Mesenchymal stem cell (in vitro differentiated cells and primary cell): ENCODE measurements around the gene CDK14.

Experiments
- DNase-seq: peaks from one replicate; pipeline ENCODE4 v3.0.0-alpha.2; 2013
- H2AFZ ChIP-seq: one replicate; pipeline ENCODE4 v1.6.1; 2013; ENCODE audit warnings: low read depth, mild to moderate bottlenecking, control low read depth, inconsistent platforms, low read length, moderate library complexity
- H2AK5ac ChIP-seq: 2 replicates; pipeline ENCODE4 v1.6.1; 2013; ENCODE audit warnings: low read length, moderate library complexity, mild to moderate bottlenecking, inconsistent platforms; ENCODE audit not compliant: severe bottlenecking
- H2BK120ac ChIP-seq: one replicate; pipeline ENCODE4 v1.6.1; 2013; ENCODE audit warnings: low read depth, mild to moderate bottlenecking, inconsistent platforms, low read length, moderate library complexity
- H2BK12ac ChIP-seq, 2 experiments: one replicate each; pipeline ENCODE4 v1.6.1; 2013; ENCODE audit warnings: inconsistent platforms in 2 of 2, low read length in 2 of 2, mild to moderate bottlenecking in 2 of 2, moderate library complexity in 2 of 2, control low read depth in 1 of 2
- H2BK15ac ChIP-seq: one replicate; pipeline ENCODE4 v1.6.1; 2013; ENCODE audit warnings: mild to moderate bottlenecking, low read depth, inconsistent platforms; ENCODE audit not compliant: poor library complexity, severe bottlenecking
- H2BK5ac ChIP-seq: 2 replicates; pipeline ENCODE4 v1.6.1; 2013; ENCODE audit warnings: low read depth, mild to moderate bottlenecking, low read length, control low read depth, inconsistent platforms; ENCODE audit not compliant: poor library complexity, severe bottlenecking
- H3K14ac ChIP-seq, 2 experiments: one replicate each; pipeline ENCODE4 v1.6.1; 2013; ENCODE audit warnings: inconsistent platforms in 2 of 2, low read length in 2 of 2, control low read depth in 1 of 2, mild to moderate bottlenecking in 1 of 2, moderate library complexity in 1 of 2
- H3K18ac ChIP-seq, 2 experiments: one replicate each; pipeline ENCODE4 v1.6.1; 2013; ENCODE audit warnings: inconsistent platforms in 2 of 2, low read length in 2 of 2, control low read depth in 1 of 2, low read depth in 1 of 2, mild to moderate bottlenecking in 1 of 2
- H3K23ac ChIP-seq, 2 experiments: one replicate each; pipeline ENCODE4 v1.6.1; 2013; ENCODE audit warnings: inconsistent platforms in 2 of 2, low read length in 2 of 2, mild to moderate bottlenecking in 2 of 2, moderate library complexity in 2 of 2, control low read depth in 1 of 2
- H3K27ac ChIP-seq: 2 replicates; pipeline ENCODE4 v1.5.1; 2013; ENCODE audit warnings: mild to moderate bottlenecking, moderate library complexity, low read length, control low read depth, inconsistent platforms; ENCODE audit not compliant: poor library complexity, severe bottlenecking
- H3K27me3 ChIP-seq, 2 experiments: 2 replicates each; pipeline versions ENCODE4 v1.6.1 to v1.7.0; 2013; ENCODE audit warnings: low read length in 2 of 2, mild to moderate bottlenecking in 2 of 2, moderate library complexity in 2 of 2, control low read depth in 1 of 2, inconsistent platforms in 1 of 2; ENCODE audit not compliant: control insufficient read depth in 1 of 2, insufficient read depth in 1 of 2
- H3K36me3 ChIP-seq, 2 experiments: 2 replicates each; pipeline versions ENCODE4 v1.6.1 to v1.7.0; 2013; ENCODE audit warnings: low read length in 2 of 2, control low read depth in 1 of 2, inconsistent platforms in 1 of 2, low read depth in 1 of 2, mild to moderate bottlenecking in 1 of 2; ENCODE audit not compliant: insufficient read depth in 2 of 2, control insufficient read depth in 1 of 2
- H3K4ac ChIP-seq, 2 experiments: one replicate each; pipeline ENCODE4 v1.6.1; 2013; ENCODE audit warnings: inconsistent platforms in 2 of 2, low read length in 2 of 2, mild to moderate bottlenecking in 2 of 2, moderate library complexity in 2 of 2, control low read depth in 1 of 2, low read depth in 1 of 2
- H3K4me1 ChIP-seq: 2 replicates; pipeline ENCODE4 v1.6.1; 2013; ENCODE audit warnings: low read depth, low read length, control low read depth; ENCODE audit not compliant: control insufficient read depth, insufficient read depth
- H3K4me2 ChIP-seq: 2 replicates; pipeline ENCODE4 v1.6.1; 2013; ENCODE audit warnings: low read length, mild to moderate bottlenecking, inconsistent platforms; ENCODE audit not compliant: poor library complexity, severe bottlenecking
- H3K4me3 ChIP-seq, 2 experiments: 2 replicates each; pipeline versions ENCODE4 v1.5.1 to v1.7.0; 2013; ENCODE audit warnings: low read length in 2 of 2, mild to moderate bottlenecking in 2 of 2, control low read depth in 1 of 2, low read depth in 1 of 2; ENCODE audit not compliant: insufficient read depth in 1 of 2
- H3K79me1 ChIP-seq: replicated peaks from 2 replicates; pipeline ENCODE4 v1.6.1; 2013; ENCODE audit warnings: mild to moderate bottlenecking, control low read depth, low read length, inconsistent platforms; ENCODE audit not compliant: poor library complexity, severe bottlenecking
- H3K9ac ChIP-seq: 2 replicates; pipeline ENCODE4 v1.7.0; 2013; ENCODE audit warnings: mild to moderate bottlenecking, low read length, moderate library complexity
- H3K9me3 ChIP-seq: 2 replicates; pipeline ENCODE4 v1.7.0; 2013; ENCODE audit warnings: mild to moderate bottlenecking, low read length; ENCODE audit not compliant: control insufficient read depth
- H4K8ac ChIP-seq: one replicate; pipeline ENCODE4 v1.6.1; 2013; ENCODE audit warnings: inconsistent platforms, mild to moderate bottlenecking, low read length, moderate library complexity
- H4K91ac ChIP-seq: one replicate; pipeline ENCODE4 v1.6.1; 2013; ENCODE audit warnings: mild to moderate bottlenecking, low read length, inconsistent platforms
- whole genome bisulfite sequencing: methylation state at CpG from one replicate; pipeline ENCODE4 v1.1.7; 2013; ENCODE audit warnings: mixed read lengths; 5-methylcytosine and 5-hydroxymethylcytosine counted together

Gene CDK14

GRCh38 chr7:91185771-91186170, 589.6 kb downstream of the CDK14 start:
- H3K18ac ChIP-seq, result no peak overlapping the region
- H3K23ac ChIP-seq, result no peak overlapping the region
- 94% methylated on average over 2 of the region's 2 CpGs for WGBS
- no peak overlapping the region for H2BK12ac ChIP-seq
- no peak overlapping the region for H3K27ac ChIP-seq
- H4K91ac ChIP-seq, result no peak overlapping the region
- H3K4ac ChIP-seq, result no peak overlapping the region
- H2AK5ac ChIP-seq, result no peak overlapping the region
- H3K4me3 ChIP-seq, result no peak overlapping the region
- DNase-seq, result peak; percentile 12
- no peak overlapping the region for H2BK15ac ChIP-seq
- H3K14ac ChIP-seq, result no peak overlapping the region
- no peak overlapping the region for H3K4me2 ChIP-seq
- H3K4me1 ChIP-seq, result no peaks in the 10 kb centered on the region
- H2AFZ ChIP-seq, result no peak overlapping the region
- H4K8ac ChIP-seq, result no peak overlapping the region
- H3K27me3 ChIP-seq, result no peaks in the 10 kb centered on the region
- H3K79me1 ChIP-seq, result peaks cover 1% of the 10 kb centered on the region
- H3K36me3 ChIP-seq, result no peaks in the 10 kb centered on the region
- no peak overlapping the region for H3K9ac ChIP-seq
- H3K9me3 ChIP-seq, result peaks cover 4% of the 10 kb centered on the region
- no peak overlapping the region for H2BK120ac ChIP-seq
- H2BK5ac ChIP-seq, result no peak overlapping the region

GRCh38 chr7:91187061-91187460, 590.9 kb downstream of the CDK14 start:
- no peak overlapping the region for H2AK5ac ChIP-seq
- DNase-seq, result no peak

DNA sequence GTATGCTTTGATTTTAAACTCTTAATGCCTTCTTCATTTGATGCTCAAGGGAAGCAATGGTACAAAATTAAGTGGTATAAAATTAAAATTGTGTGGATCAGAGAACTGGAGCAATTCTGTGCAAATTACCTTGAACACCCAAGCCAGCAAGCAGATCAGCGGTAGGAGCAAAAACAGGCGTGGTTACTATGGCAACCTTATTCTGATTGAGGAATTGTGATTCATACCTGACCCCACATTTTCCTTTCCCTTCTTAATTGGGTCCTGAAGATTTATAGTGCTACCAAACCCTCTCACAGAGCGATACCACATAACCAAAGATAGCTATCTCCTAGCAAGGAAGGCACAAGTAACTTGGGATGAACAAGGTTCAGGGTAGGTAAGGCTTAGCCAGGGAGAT, 595.6 kb downstream of the CDK14 start:
- Histone ChIP-seq H2BK15ac (no peak overlapping the region), H2AK5ac (no peak overlapping the region), H4K8ac (no peak overlapping the region), H3K14ac (no peak overlapping the region), H3K9ac (no peak overlapping the region), H4K91ac (no peak overlapping the region), H3K4me2 (no peak overlapping the region), H3K18ac (no peak overlapping the region), H3K27ac (no peak overlapping the region), H2AFZ (no peak overlapping the region), H2BK12ac (no peak overlapping the region), H2BK5ac (no peak overlapping the region), H3K23ac (no peak overlapping the region), H3K9me3 (no peaks in the 10 kb centered on the region), H3K4me1 (no peaks in the 10 kb centered on the region), H3K27me3 (no peaks in the 10 kb centered on the region), H3K4me3 (no peak overlapping the region), H3K36me3 (no peaks in the 10 kb centered on the region), H3K79me1 (no peaks in the 10 kb centered on the region), H3K4ac (no peak overlapping the region), H2BK120ac (no peak overlapping the region)
- DNase-seq, result no peak
- WGBS, result 88% methylated on average over 2 of the region's 3 CpGs

More at GRCh38 chr7:91187061-91187460, 590.9 kb downstream of the CDK14 start:
- Histone ChIP-seq H3K23ac (no peak overlapping the region), H4K8ac (no peak overlapping the region), H4K91ac (no peak overlapping the region), H2BK15ac (no peak overlapping the region), H3K4me3 (no peak overlapping the region), H2AFZ (no peak overlapping the region), H3K27ac (no peak overlapping the region), H3K4me2 (no peak overlapping the region), H3K36me3 (no peaks in the 10 kb centered on the region), H3K18ac (no peak overlapping the region), H3K14ac (no peak overlapping the region), H3K4me1 (no peaks in the 10 kb centered on the region), H2BK120ac (no peak overlapping the region), H2BK12ac (no peak overlapping the region), H3K9ac (no peak overlapping the region), H2BK5ac (no peak overlapping the region), H3K4ac (no peak overlapping the region), H3K9me3 (no peaks in the 10 kb centered on the region), H3K79me1 (peaks cover 1% of the 10 kb centered on the region), H3K27me3 (no peaks in the 10 kb centered on the region)
- 67% methylated on average over 2 of the region's 2 CpGs for WGBS

DNA sequence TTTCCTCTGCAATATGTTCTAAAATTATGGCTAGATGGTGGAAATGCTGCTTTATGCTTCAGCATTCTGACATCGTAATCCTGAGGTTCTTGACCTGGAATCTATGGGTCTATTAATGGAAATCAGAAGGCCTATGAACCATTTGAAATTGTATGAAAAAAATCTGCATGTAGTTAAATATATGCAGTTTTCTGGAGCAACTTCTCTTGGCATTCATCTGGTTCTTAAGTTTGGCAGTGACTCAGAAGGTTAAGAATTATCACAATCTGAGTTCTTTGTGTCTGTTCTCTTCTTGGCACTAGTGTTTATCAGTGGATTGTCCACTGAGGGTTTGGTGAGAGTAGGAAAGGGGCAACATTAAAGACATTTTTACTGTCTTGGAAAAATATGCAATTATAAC, 597.0 kb downstream of the CDK14 start:
- Histone ChIP-seq H3K9me3 (no peaks in the 10 kb centered on the region), H2AFZ (no peak overlapping the region), H2BK12ac (no peak overlapping the region), H3K27me3 (no peaks in the 10 kb centered on the region), H2AK5ac (no peak overlapping the region), H4K8ac (no peak overlapping the region), H3K27ac (no peak overlapping the region), H3K18ac (no peak overlapping the region), H4K91ac (no peak overlapping the region), H3K79me1 (no peaks in the 10 kb centered on the region), H3K4me1 (no peaks in the 10 kb centered on the region), H3K4me2 (no peak overlapping the region), H2BK15ac (no peak overlapping the region), H3K14ac (no peak overlapping the region), H3K36me3 (no peaks in the 10 kb centered on the region), H3K4ac (no peak overlapping the region), H3K23ac (no peak overlapping the region), H2BK5ac (no peak overlapping the region), H2BK120ac (no peak overlapping the region), H3K9ac (no peak overlapping the region), H3K4me3 (no peak overlapping the region)
- DNase-seq, result no peak
- 88% methylated on average over 1 of the region's 1 CpG for WGBS
